H1 (cell line): ENCODE data around the gene NKAIN2. TPM values are rescaled to one million over a fixed set of nuclear protein-coding genes. Genes with fewer than 3 reads are reported as not detected.

ENCODE experiments used
- CTCF ChIA-PET: fragments of 300-600 bp; sonication (Branson Sonifier 250); formaldehyde crosslinking; loops from one replicate; lab custom pipeline; 2021; ENCODE audit not compliant: partially characterized antibody; lab: Charles Lee
- POLR2A ChIA-PET: fragments of 300-600 bp; sonication (Branson Sonifier 250); formaldehyde crosslinking; loops from one replicate; lab custom pipeline; 2021; ENCODE audit warnings: inconsistent platforms; ENCODE audit not compliant: partially characterized antibody; lab: Charles Lee
- DNase-seq, 2 experiments: peaks; one replicate each; pipeline versions ENCODE4 v3.0.0 to v3.0.0-alpha.2; 2010 to 2022; ENCODE audit warnings: low spot score in 2 of 2, low read depth in 1 of 2, mixed read lengths in 1 of 2
- FAIRE-seq: peaks from 2 replicates; lab custom pipeline; 2011; peaks lifted over from hg19 to GRCh38; lab: Jason Lieb, UNC
- H2AFZ ChIP-seq: 2 replicates; pipeline ENCODE4 v1.8.1; 2012; ENCODE audit warnings: low read length, inconsistent platforms
- H2AK5ac ChIP-seq: 2 replicates; pipeline ENCODE4 v1.6.1; 2013; ENCODE audit warnings: low read depth, low read length
- H2BK120ac ChIP-seq: replicated peaks from 2 replicates; pipeline ENCODE3; 2013; ENCODE audit warnings: low read depth, low read length, inconsistent platforms
- H2BK12ac ChIP-seq: 2 replicates; pipeline ENCODE4 v1.6.1; 2013; ENCODE audit warnings: low read depth, low read length
- H2BK15ac ChIP-seq: 2 replicates; pipeline ENCODE4 v1.6.1; 2013; ENCODE audit warnings: low read length
- H2BK20ac ChIP-seq: 2 replicates; pipeline ENCODE4 v1.6.1; 2013; ENCODE audit warnings: low read length
- H2BK5ac ChIP-seq: 2 replicates; pipeline ENCODE4 v1.6.1; 2013; ENCODE audit warnings: low read depth, low read length
- H3K14ac ChIP-seq: 2 replicates; pipeline ENCODE4 v1.6.1; 2013; ENCODE audit warnings: inconsistent platforms; ENCODE audit not compliant: insufficient read length
- H3K18ac ChIP-seq: 2 replicates; pipeline ENCODE4 v1.6.1; 2013; ENCODE audit warnings: low read length; ENCODE audit errors: extremely low read depth
- H3K23ac ChIP-seq: 2 replicates; pipeline ENCODE4 v1.6.1; 2013; ENCODE audit warnings: inconsistent platforms; ENCODE audit not compliant: insufficient read length
- H3K23me2 ChIP-seq: 2 replicates; pipeline ENCODE4 v1.6.1; 2013; ENCODE audit warnings: low read depth, low read length
- H3K27ac ChIP-seq: 2 replicates; pipeline ENCODE4 v1.6.1; 2011; ENCODE audit warnings: low read depth, low read length, inconsistent platforms
- H3K27me3 ChIP-seq, 4 experiments: replicated peaks in 1 of 4; 1 replicate in 1 of 4; 2 replicates in 3 of 4; pipeline versions ENCODE4 v1.6.1 to v1.8.1; 2011 to 2013; ENCODE audit warnings: low read length in 3 of 4, mild to moderate bottlenecking in 3 of 4, inconsistent platforms in 2 of 4, mixed read lengths in 2 of 4, moderate library complexity in 1 of 4; ENCODE audit not compliant: control insufficient read depth in 3 of 4, insufficient read depth in 3 of 4; ENCODE audit errors: extremely low read depth in 1 of 4
- H3K36me3 ChIP-seq, 4 experiments: 2 replicates each; pipeline versions ENCODE4 v1.6.1 to v1.8.1; 2011 to 2013; ENCODE audit warnings: mild to moderate bottlenecking in 4 of 4, low read length in 3 of 4, moderate library complexity in 2 of 4, control low read depth in 1 of 4, inconsistent platforms in 1 of 4; ENCODE audit not compliant: insufficient read depth in 4 of 4, control insufficient read depth in 2 of 4
- H3K4ac ChIP-seq: replicated peaks from 2 replicates; pipeline ENCODE3; 2013; ENCODE audit warnings: low read length, low read depth, mixed read lengths, inconsistent platforms; ENCODE audit not compliant: insufficient read length
- H3K4me1 ChIP-seq, 4 experiments: replicated peaks in 1 of 4; 1 replicate in 1 of 4; 2 replicates in 3 of 4; pipeline versions ENCODE4 v1.6.1 to v1.8.1; 2011 to 2013; ENCODE audit warnings: low read length in 3 of 4, inconsistent platforms in 2 of 4, mixed read lengths in 1 of 4; ENCODE audit not compliant: insufficient read depth in 4 of 4, control insufficient read depth in 3 of 4
- H3K4me2 ChIP-seq, 2 experiments: 2 replicates each; pipeline versions ENCODE4 v1.6.1 to v1.8.1; 2011 to 2013; ENCODE audit warnings: low read depth in 2 of 2, low read length in 2 of 2, control low read depth in 1 of 2, inconsistent platforms in 1 of 2, mild to moderate bottlenecking in 1 of 2; ENCODE audit not compliant: insufficient read depth in 1 of 2
- H3K4me3 ChIP-seq, 4 experiments: fragments of 200-600, 300-600 bp in 1 of 4; sonication (generic), shearing (Covaris generic), sonication (Bioruptor Twin) in 1 of 4; 2 replicates each; pipeline versions ENCODE4 v1.5.1 to v1.8.1; 2011 to 2016; ENCODE audit warnings: low read length in 4 of 4, low read depth in 3 of 4, control low read depth in 2 of 4, inconsistent platforms in 2 of 4, mild to moderate bottlenecking in 2 of 4, mixed read lengths in 1 of 4, moderate library complexity in 1 of 4; ENCODE audit not compliant: insufficient read depth in 2 of 4; ENCODE audit errors: extremely low read depth in 1 of 4
- H3K56ac ChIP-seq: replicated peaks from 2 replicates; pipeline ENCODE3; 2013; ENCODE audit warnings: low read depth, mild to moderate bottlenecking, mixed read lengths, low read length, inconsistent platforms; ENCODE audit not compliant: insufficient read length
- H3K79me1 ChIP-seq: 2 replicates; pipeline ENCODE4 v1.6.1; 2013; ENCODE audit warnings: low read depth, low read length, control low read depth
- H3K79me2 ChIP-seq, 2 experiments: 2 replicates each; pipeline versions ENCODE4 v1.6.1 to v1.8.1; 2012 to 2013; ENCODE audit warnings: low read length in 2 of 2, mild to moderate bottlenecking in 2 of 2, inconsistent platforms in 1 of 2; ENCODE audit not compliant: insufficient read depth in 2 of 2, control insufficient read depth in 1 of 2
- H3K9ac ChIP-seq, 4 experiments: replicated peaks in 1 of 4; 1 replicate in 1 of 4; 2 replicates in 3 of 4; pipeline versions ENCODE4 v1.6.1 to v1.8.1; 2011 to 2013; ENCODE audit warnings: low read depth in 3 of 4, low read length in 3 of 4, control low read depth in 2 of 4, mild to moderate bottlenecking in 2 of 4, moderate library complexity in 2 of 4, inconsistent platforms in 1 of 4; ENCODE audit errors: extremely low read depth in 1 of 4
- H3K9me3 ChIP-seq, 2 experiments: 2 replicates each; pipeline versions ENCODE4 v1.6.1 to v1.8.1; 2012 to 2013; ENCODE audit warnings: mild to moderate bottlenecking in 2 of 2, moderate library complexity in 2 of 2, control low read depth in 1 of 2, inconsistent platforms in 1 of 2, low read depth in 1 of 2, low read length in 1 of 2, mixed read lengths in 1 of 2; ENCODE audit not compliant: insufficient read depth in 2 of 2
- H4K20me1 ChIP-seq, 2 experiments: replicated peaks in 1 of 2; 2 replicates each; pipeline versions ENCODE3 to v1.8.1; 2011 to 2013; ENCODE audit warnings: inconsistent platforms in 2 of 2, low read length in 2 of 2, mild to moderate bottlenecking in 1 of 2; ENCODE audit not compliant: insufficient read depth in 2 of 2, control insufficient read depth in 1 of 2
- H4K5ac ChIP-seq: 2 replicates; pipeline ENCODE4 v1.6.1; 2013; ENCODE audit warnings: low read length, low read depth, mixed read lengths, inconsistent platforms; ENCODE audit not compliant: insufficient read length
- H4K8ac ChIP-seq: 2 replicates; pipeline ENCODE4 v1.8.0; 2013; ENCODE audit warnings: mild to moderate bottlenecking, moderate library complexity, low read length, inconsistent platforms; ENCODE audit not compliant: insufficient read depth; ENCODE audit errors: extremely low read depth
- H4K91ac ChIP-seq: replicated peaks from 2 replicates; pipeline ENCODE3; 2013; ENCODE audit warnings: low read length, mixed read lengths, inconsistent platforms; ENCODE audit not compliant: insufficient read length
- CREB1 ChIP-seq: IDR thresholded peaks from 2 replicates; pipeline ENCODE4 v1.6.1; 2012; ENCODE audit warnings: inconsistent platforms
- CTBP2 ChIP-seq: IDR thresholded peaks from 2 replicates; pipeline ENCODE4 v1.7.0; 2011; ENCODE audit warnings: borderline replicate concordance, mild to moderate bottlenecking, moderate library complexity, mixed read lengths, low read length; ENCODE audit not compliant: insufficient read depth, insufficient read length
- EP300 ChIP-seq, 2 experiments: IDR thresholded peaks; 1 replicate in 1 of 2; 2 replicates in 1 of 2; pipeline ENCODE4 v1.6.1; 2011 to 2012; ENCODE audit warnings: low read depth in 2 of 2, low read length in 2 of 2, mild to moderate bottlenecking in 2 of 2, borderline replicate concordance in 1 of 2, inconsistent platforms in 1 of 2, moderate library complexity in 1 of 2
- KDM1A ChIP-seq: fragments of 200-600, 300-600 bp; sonication (generic); IDR thresholded peaks from 2 replicates; pipeline ENCODE4 v1.7.1; 2016; ENCODE audit warnings: mild to moderate bottlenecking, low read length, borderline replicate concordance
- NANOG ChIP-seq: IDR thresholded peaks from 2 replicates; pipeline ENCODE4 v1.6.1; 2011; ENCODE audit warnings: low read length, low read depth, mild to moderate bottlenecking, inconsistent platforms; ENCODE audit not compliant: insufficient read depth, poor library complexity, severe bottlenecking
- NRF1 ChIP-seq: IDR thresholded peaks from 2 replicates; pipeline ENCODE4 v1.6.1; 2011; ENCODE audit warnings: mild to moderate bottlenecking, low read depth, low read length, improper control_type of control experiment
- POU5F1 ChIP-seq: IDR thresholded peaks from 2 replicates; pipeline ENCODE4 v1.6.1; 2011; ENCODE audit warnings: low read depth, mild to moderate bottlenecking, low read length, moderate library complexity
- RAD21 ChIP-seq, 2 experiments: IDR thresholded peaks in 1 of 2; conservative IDR thresholded peaks in 1 of 2; 2 replicates each; pipeline ENCODE4 v1.6.1; 2011; ENCODE audit warnings: low read depth in 2 of 2, low read length in 2 of 2, improper control_type of control experiment in 1 of 2, inconsistent platforms in 1 of 2, mild to moderate bottlenecking in 1 of 2, moderate library complexity in 1 of 2
- RBBP5 ChIP-seq: IDR thresholded peaks from 2 replicates; pipeline ENCODE4 v1.7.1; 2012; ENCODE audit warnings: low read depth, mild to moderate bottlenecking, inconsistent platforms, low read length, moderate library complexity, borderline replicate concordance
- SRF ChIP-seq: IDR thresholded peaks from 2 replicates; pipeline ENCODE4 v1.6.1; 2011; ENCODE audit warnings: mild to moderate bottlenecking, low read depth, low read length, moderate library complexity
- TAF1 ChIP-seq: IDR thresholded peaks from 2 replicates; pipeline ENCODE4 v1.6.1; 2011; ENCODE audit warnings: mild to moderate bottlenecking, low read depth, low read length
- TEAD4 ChIP-seq: IDR thresholded peaks from 2 replicates; pipeline ENCODE4 v1.6.1; 2012; ENCODE audit warnings: low read depth, low read length, inconsistent platforms, mixed read lengths
- ZNF274 ChIP-seq: IDR thresholded peaks from 2 replicates; pipeline ENCODE4 v1.7.0; 2012; ENCODE audit warnings: low read length, borderline replicate concordance; ENCODE audit errors: extremely low read depth
- WGBS, 2 experiments: shearing (Covaris generic) in 1 of 2; methylation state at CpG; one replicate each; pipeline versions ENCODE4 v1.1.6 to v1.1.7; 2013 to 2015; ENCODE audit warnings: low lambda C conversion rate in 2 of 2, mixed read lengths in 2 of 2, inconsistent platforms in 1 of 2, low coverage in 1 of 2, missing lambda C conversion rate in 1 of 2; ENCODE audit not compliant: insufficient replicate concordance in 2 of 2, insufficient coverage in 1 of 2, insufficient read length in 1 of 2; ENCODE audit errors: extremely low coverage in 1 of 2, missing lambda C conversion rate in 1 of 2; 5-methylcytosine and 5-hydroxymethylcytosine counted together
- polyA plus RNA-seq, 7 experiments: library from polyadenylated mRNA; depleted of rRNA in 3 of 7; stranded (reverse) in 5 of 7; unstranded in 2 of 7; fragments of >200 nt in 5 of 7; fragments of 200-250 nt in 2 of 7; gene quantifications; 1 replicate in 5 of 7; 2 replicates in 1 of 7; 4 replicates in 1 of 7; pipeline versions ENCODE4 v1.2.1 to v1.2.3, GENCODE V29; 2011 to 2013; ENCODE audit warnings: missing spikeins in 2 of 7, mixed read lengths in 2 of 7
- total RNA-seq: library from RNA; stranded (reverse); fragmentation: NEBNext Ultra II Directional; extraction: Animal tissue kit (Norgen Biotek cat#: 25700); gene quantifications from 2 replicates; pipeline ENCODE4 v1.2.1, GENCODE V29; 2021
- TF ChIP-seq, protein P1 (sequence below): IDR thresholded peaks from 2 replicates; pipeline ENCODE4 v1.6.1; 2012; ENCODE audit warnings: inconsistent platforms

NKAIN2 gene
- total and polyA plus RNA-seq, 2 of the 8 experiments (the other 6 are each of a cell fraction or from before 2014, with no cell fraction given) = 0.20 to 0.34 TPM

DNA sequence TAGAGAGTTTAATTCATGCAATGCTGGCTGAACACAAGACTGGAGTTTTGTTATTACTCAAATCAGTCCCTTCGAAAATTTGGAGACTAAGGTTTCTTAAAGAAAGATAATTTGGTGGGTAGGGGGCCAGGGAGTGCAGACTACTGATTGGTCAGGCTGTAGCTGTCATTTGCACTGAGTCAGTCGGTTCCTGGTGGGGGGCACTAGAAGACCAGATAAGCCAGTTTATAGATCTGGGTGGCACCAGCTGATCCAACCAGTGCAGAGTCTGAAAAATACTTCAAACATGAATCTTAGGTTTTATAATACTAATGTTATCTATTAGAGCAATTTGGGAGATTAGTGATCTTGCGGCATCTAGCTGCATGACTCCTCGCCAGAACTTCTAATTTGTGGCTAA is 530.7 kb downstream of the NKAIN2 start:
- DNase-seq = no peak
- Histone ChIP-seq H3K14ac (no peak overlapping the region), H3K4me3 (no peak overlapping the region), H3K36me3 (no peaks in the 10 kb centered on the region), H3K4me1 (no peaks in the 10 kb centered on the region), H3K56ac (no peak overlapping the region), H3K27ac (no peak overlapping the region), H4K91ac (no peak overlapping the region), H3K18ac (no peak overlapping the region), H3K79me1 (no peaks in the 10 kb centered on the region), H4K20me1 (no peaks in the 10 kb centered on the region), H2AK5ac (no peak overlapping the region), H2BK20ac (no peak overlapping the region), H3K79me2 (no peaks in the 10 kb centered on the region), H2AFZ (no peak overlapping the region), H2BK120ac (no peak overlapping the region), H3K23ac (no peak overlapping the region), H3K9me3 (no peaks in the 10 kb centered on the region), H3K9ac (no peak overlapping the region), H3K27me3 (no peaks in the 10 kb centered on the region), H4K8ac (no peak overlapping the region), H3K4ac (no peak overlapping the region), H2BK15ac (no peak overlapping the region), H3K4me2 (no peak overlapping the region), H2BK5ac (no peak overlapping the region), H2BK12ac (no peak overlapping the region), H4K5ac (no peak overlapping the region), H3K23me2 (no peaks in the 10 kb centered on the region)
- no peak for FAIRE-seq
- ChIA-PET POLR2A (no interaction called here), CTCF (no interaction called here)
- WGBS, 2 experiments = 91% methylated on average over 4 of the region's 4 CpGs; no CpG with 5 or more reads in 1 of the 2 experiments
- TF ChIP-seq RBBP5 (no peak), NRF1 (no peak), TEAD4 (no peak), POU5F1 (no peak), SRF (no peak), ZNF274 (no peak), RAD21 (IDR thresholded peaks at IDR 0.05 in 1 of 2, conservative IDR thresholded peaks at IDR 0.05 in 1 of 2; ENCODE audit: low read depth in 2 of 2, low read length in 2 of 2) (no peak), NANOG (no peak), KDM1A (no peak), TAF1 (no peak), EP300 (IDR thresholded peaks at IDR 0.05; ENCODE audit: borderline replicate concordance in 1 of 2, low read depth in 2 of 2, low read length in 2 of 2) (no peak), CTBP2 (no peak), CREB1 (no peak)
- TF ChIP-seq, protein P1, sequence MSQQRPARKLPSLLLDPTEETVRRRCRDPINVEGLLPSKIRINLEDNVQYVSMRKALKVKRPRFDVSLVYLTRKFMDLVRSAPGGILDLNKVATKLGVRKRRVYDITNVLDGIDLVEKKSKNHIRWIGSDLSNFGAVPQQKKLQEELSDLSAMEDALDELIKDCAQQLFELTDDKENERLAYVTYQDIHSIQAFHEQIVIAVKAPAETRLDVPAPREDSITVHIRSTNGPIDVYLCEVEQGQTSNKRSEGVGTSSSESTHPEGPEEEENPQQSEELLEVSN = no peak
